Nephron (organoid): ENCODE measurements around the gene TMEM150B.

ENCODE experiments used
- H3K27ac Mint-ChIP-seq, 3 experiments: 2 replicates each; pipeline ENCODE4 v1.8.0; 2020; ENCODE audit warnings: mixed read lengths in 3 of 3, mild to moderate bottlenecking in 2 of 3, moderate library complexity in 1 of 3
- H3K27me3 Mint-ChIP-seq: 2 replicates; pipeline ENCODE4 v1.8.0; 2021; ENCODE audit warnings: low read depth, mild to moderate bottlenecking, moderate library complexity, mixed read lengths
- H3K36me3 Mint-ChIP-seq: 2 replicates; pipeline ENCODE4 v1.8.0; 2020; ENCODE audit warnings: low read depth, mixed read lengths
- H3K4me1 Mint-ChIP-seq: 2 replicates; pipeline ENCODE4 v1.8.0; 2020; ENCODE audit warnings: mixed read lengths
- H3K4me3 Mint-ChIP-seq, 3 experiments: 2 replicates each; pipeline ENCODE4 v1.8.0; 2020; ENCODE audit warnings: mild to moderate bottlenecking in 3 of 3, mixed read lengths in 3 of 3, moderate library complexity in 2 of 3
- H3K9me3 Mint-ChIP-seq: 2 replicates; pipeline ENCODE4 v1.8.0; 2020; ENCODE audit warnings: mixed read lengths
- TF ChIP-seq, protein P1 (sequence below), 3 experiments: fragments of 200-600 bp; sonication (generic); IDR thresholded peaks; one replicate each; pipeline ENCODE4 v1.5.0; 2021; ENCODE audit warnings: antibody characterized with exemption in 3 of 3; ENCODE audit not compliant: unreplicated experiment in 3 of 3

The TMEM150B gene

GRCh38 chr19:55279770-55280643 is 45.1 kb downstream of the TMEM150B start, which contains the start of gene HSPBP1:
Gene HSPBP1 (minus strand): TSS chr19:55280110. CDS start chr19:55279608, 502 bp downstream.
- Mint-ChIP-seq H3K9me3 (no peaks in the 10 kb centered on the region), H3K27me3 (peaks cover 4% of the 10 kb centered on the region), H3K4me1 (peaks cover 17% of the 10 kb centered on the region), H3K4me3 (peak within 1 kb of the TSS; percentile 96), H3K36me3 (peaks cover 10% of the 10 kb centered on the region), H3K27ac (peak within 1 kb of the TSS; percentile 90 to 94 (median 92))
- TF ChIP-seq, protein P1, sequence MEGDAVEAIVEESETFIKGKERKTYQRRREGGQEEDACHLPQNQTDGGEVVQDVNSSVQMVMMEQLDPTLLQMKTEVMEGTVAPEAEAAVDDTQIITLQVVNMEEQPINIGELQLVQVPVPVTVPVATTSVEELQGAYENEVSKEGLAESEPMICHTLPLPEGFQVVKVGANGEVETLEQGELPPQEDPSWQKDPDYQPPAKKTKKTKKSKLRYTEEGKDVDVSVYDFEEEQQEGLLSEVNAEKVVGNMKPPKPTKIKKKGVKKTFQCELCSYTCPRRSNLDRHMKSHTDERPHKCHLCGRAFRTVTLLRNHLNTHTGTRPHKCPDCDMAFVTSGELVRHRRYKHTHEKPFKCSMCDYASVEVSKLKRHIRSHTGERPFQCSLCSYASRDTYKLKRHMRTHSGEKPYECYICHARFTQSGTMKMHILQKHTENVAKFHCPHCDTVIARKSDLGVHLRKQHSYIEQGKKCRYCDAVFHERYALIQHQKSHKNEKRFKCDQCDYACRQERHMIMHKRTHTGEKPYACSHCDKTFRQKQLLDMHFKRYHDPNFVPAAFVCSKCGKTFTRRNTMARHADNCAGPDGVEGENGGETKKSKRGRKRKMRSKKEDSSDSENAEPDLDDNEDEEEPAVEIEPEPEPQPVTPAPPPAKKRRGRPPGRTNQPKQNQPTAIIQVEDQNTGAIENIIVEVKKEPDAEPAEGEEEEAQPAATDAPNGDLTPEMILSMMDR (IDR thresholded peaks at IDR 0.05; ENCODE audit: unreplicated experiment in 3 of 3), result no peak

DNA sequence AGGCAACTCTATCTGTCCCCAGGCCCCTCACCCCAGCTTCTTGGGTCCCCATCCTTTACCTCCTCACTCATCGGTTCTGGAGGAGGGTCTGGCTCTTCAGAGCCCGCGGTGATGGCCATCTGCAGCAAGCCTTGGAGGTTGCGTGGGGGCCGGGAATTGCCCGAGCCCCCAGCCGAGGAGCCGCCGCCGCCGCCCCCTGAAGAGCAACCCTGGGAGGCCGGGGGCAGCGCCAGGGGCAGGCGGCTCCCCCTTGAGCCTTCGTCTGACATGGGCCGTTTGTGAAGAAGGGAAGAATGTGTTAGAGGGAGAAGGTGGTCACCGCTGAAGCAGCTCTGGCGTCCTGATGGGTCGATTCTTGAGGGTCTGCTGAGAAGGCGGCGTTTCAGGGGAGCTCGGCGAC is 45.8 kb downstream of the TMEM150B start:
- no peaks in the 10 kb centered on the region for H3K9me3 Mint-ChIP-seq
- peak overlapping the region; percentile 96 for H3K4me3 Mint-ChIP-seq
- H3K27ac Mint-ChIP-seq, result peak overlapping the region; percentile 90 to 94 (median 92)
- peaks cover 4% of the 10 kb centered on the region for H3K27me3 Mint-ChIP-seq
- H3K4me1 Mint-ChIP-seq, result peaks cover 17% of the 10 kb centered on the region
- peaks cover 10% of the 10 kb centered on the region for H3K36me3 Mint-ChIP-seq
- TF ChIP-seq, protein P1 (IDR thresholded peaks at IDR 0.05; ENCODE audit: unreplicated experiment in 3 of 3), result no peak

- TF ChIP-seq, protein P1 (IDR thresholded peaks at IDR 0.05; ENCODE audit: unreplicated experiment in 3 of 3), result no peak
- peak overlapping the region; percentile 96 for H3K4me3 Mint-ChIP-seq
- no peaks in the 10 kb centered on the region for H3K9me3 Mint-ChIP-seq
- peak overlapping the region in 1 of 3 experiments; percentile 94 for H3K27ac Mint-ChIP-seq
- peaks cover 12% of the 10 kb centered on the region for H3K36me3 Mint-ChIP-seq
- peaks cover 17% of the 10 kb centered on the region for H3K4me1 Mint-ChIP-seq
- peaks cover 2% of the 10 kb centered on the region for H3K27me3 Mint-ChIP-seq
Observed at GRCh38 chr19:55278391-55279135, 46.6 kb downstream of the TMEM150B start.

DNA sequence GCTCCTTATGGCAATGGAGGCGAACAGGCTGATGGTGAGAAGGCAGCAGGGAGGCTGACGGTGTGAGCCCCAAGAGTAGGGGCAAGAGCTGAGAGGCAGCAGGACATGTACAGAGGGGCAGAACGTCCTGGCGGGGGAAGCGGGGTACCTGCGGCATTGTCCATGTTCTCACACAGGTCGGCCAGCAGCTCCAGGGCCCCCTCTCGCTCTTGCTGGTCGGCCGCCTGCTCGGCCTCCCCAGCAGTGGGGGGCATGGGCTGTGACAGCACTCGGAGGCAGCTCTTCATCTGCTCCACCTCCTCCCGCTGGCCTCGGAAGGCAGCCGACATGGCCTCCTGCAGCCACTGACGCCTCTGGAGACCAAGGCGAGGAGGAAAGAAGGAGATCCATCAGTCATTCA is 47.6 kb downstream of the TMEM150B start:
- Mint-ChIP-seq H3K27ac (no peak overlapping the region), H3K4me3 (peak overlapping the region; percentile 70 to 82 (median 74))

GRCh38 chr19:55276720-55277430 is 48.3 kb downstream of the TMEM150B start:
- no peaks in the 10 kb centered on the region for H3K27me3 Mint-ChIP-seq
- peak overlapping the region; percentile 70 to 82 (median 80) for H3K4me3 Mint-ChIP-seq
- H3K4me1 Mint-ChIP-seq, result peaks cover 17% of the 10 kb centered on the region
- H3K36me3 Mint-ChIP-seq, result peaks cover 19% of the 10 kb centered on the region
- TF ChIP-seq, protein P1 (IDR thresholded peaks at IDR 0.05; ENCODE audit: unreplicated experiment in 3 of 3), result no peak
- H3K27ac Mint-ChIP-seq, result peak overlapping the region in 1 of 3 experiments; percentile 52
- no peaks in the 10 kb centered on the region for H3K9me3 Mint-ChIP-seq

More for the DNA sequence above, 47.6 kb downstream of the TMEM150B start:
- Mint-ChIP-seq H3K4me1 (peaks cover 17% of the 10 kb centered on the region), H3K36me3 (peaks cover 13% of the 10 kb centered on the region), H3K27me3 (no peaks in the 10 kb centered on the region), H3K9me3 (no peaks in the 10 kb centered on the region)
- TF ChIP-seq, protein P1 (IDR thresholded peaks at IDR 0.05; ENCODE audit: unreplicated experiment in 3 of 3), result no peak
